GM21619 (cell line): ENCODE results near the gene ZNF680.
"Not testable (repeated sequence)": the region's sequence is repeated elsewhere in the genome, so short reads cannot be mapped to it uniquely, and the experiment has no call there.

Experiments
- ATAC-seq: cut with Tn5 transposase; IDR thresholded peaks from one replicate; pipeline ENCODE4 v1.9.1; 2021; ENCODE audit not compliant: unreplicated experiment

The ZNF680 gene

DNA sequence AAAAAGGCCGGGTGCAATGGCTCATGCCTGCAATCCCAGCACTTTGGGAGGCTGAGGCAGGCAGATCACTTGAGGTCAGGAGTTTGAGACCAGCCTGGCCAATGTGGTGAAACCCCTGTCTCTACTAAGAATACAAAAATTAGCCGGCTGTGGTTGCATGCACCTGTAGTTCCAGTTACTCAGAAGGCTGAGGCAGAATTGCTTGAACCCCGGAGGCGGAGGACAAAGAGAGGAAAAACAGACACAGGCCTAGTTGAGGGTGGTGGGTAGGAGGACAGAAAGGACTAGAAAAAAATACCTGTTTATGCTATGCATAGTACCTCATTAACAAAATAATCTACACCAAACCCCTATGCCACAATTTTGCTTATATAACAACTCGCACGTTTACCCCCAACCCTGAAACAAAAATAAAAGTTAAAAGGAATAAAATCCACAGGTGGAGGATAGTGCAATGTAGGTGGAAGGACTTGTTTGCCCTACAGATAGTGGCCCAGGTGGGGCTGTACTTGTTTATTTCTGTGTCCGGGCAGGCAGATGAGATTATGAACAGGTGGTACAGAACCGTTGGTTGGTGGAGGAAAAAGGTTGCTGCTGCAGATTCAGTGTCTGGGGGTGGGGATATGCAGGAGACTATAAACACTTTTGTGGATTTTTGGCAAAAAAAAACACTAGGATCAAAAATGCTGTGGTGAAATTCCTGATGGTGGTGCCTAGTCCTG lies 5.1 kb downstream of the ZNF680 start:
- ATAC-seq = no peak

DNA sequence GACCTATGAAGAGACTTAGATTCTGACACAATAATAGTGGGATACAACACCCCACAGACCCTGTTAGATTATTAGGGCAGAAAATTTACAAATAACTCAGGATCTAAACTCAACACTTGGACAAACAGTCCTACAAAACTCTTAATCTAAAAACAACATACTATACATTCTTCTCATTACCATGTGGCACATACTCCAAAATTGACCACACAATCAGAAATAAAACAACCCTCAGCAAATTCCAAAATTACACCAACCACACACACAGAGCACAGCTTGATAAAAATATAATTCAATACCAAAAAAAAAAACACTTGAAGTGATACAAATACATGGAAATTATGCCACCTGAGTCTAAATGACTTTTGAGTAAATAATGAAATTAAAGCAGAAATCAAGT lies 7.8 kb downstream of the ZNF680 start:
- no peak for ATAC-seq

DNA sequence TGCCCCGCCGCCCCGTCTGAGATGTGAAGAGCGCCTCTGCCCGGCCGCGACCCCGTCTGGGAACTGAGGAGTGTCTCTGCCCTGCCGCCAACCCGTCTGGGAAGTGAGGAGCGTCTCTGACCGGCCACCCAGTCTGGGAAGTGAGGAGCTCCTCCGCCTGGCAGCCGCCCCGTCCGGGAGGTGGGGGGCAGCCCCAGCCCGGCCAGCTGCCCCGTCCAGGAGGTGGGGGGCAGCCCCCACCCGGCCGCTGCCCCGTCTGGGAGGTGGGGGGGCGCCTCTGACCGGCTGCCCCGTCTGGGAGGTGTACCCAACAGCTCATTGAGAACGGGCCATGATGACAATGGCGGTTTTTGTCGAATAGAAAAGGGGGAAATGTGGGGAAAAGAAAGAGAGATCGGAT lies 8.7 kb downstream of the ZNF680 start:
- ATAC-seq = not testable (repeated sequence)

DNA sequence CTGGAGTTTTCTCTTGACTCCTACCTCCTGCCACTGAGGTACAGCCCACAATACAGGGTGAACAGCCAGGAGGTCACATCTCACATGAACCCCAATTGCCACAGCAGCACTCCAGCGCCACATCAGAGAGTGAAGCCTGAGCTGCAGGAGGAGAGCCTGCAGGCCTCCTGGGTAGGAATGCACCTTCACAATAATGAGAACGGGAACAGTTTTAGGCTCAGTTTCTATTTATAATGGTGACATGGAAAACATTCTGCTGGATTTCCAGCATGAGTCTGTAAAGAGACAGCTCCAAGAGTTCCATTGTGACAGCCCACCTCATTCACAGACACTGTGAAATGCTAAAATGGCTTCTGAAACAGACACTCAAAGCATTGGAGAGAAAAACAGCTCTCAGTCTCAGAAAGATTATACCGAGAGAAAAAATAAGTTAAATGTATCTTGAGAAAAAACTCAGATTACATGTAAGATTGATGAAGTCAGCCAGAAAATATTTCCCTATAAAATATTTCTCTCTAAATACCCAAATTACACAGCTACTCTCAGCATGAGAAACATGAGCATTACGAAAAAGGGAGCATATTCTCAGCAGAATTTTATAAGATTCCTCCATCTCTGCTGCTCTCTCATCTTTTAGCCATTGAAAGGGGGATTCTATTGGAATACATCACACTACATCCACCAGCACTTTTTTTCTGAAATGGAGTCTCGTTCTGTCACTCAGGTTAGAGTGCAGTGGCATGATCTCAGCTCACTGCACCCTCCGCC lies 11.3 kb downstream of the ZNF680 start:
- no peak for ATAC-seq

DNA sequence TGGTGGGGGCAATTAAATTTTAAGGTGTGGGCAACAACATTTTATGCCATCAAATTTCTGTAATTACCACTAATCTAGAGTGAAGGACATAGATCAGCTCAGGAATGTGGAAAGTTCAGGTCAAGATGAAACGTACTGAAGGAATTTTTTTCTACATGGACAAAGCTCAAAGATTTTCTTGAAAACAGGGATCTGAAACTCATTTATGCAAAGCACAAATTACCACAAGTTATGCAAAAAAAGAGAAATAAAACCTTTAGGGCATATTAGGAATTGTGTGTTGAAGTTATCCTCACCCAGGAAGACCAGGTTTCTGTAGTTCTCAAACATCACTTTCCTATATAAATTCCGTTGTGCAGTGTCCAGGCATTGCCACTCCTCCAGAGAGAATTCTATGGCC lies 18.9 kb downstream of the ZNF680 start:
- ATAC-seq = no peak

DNA sequence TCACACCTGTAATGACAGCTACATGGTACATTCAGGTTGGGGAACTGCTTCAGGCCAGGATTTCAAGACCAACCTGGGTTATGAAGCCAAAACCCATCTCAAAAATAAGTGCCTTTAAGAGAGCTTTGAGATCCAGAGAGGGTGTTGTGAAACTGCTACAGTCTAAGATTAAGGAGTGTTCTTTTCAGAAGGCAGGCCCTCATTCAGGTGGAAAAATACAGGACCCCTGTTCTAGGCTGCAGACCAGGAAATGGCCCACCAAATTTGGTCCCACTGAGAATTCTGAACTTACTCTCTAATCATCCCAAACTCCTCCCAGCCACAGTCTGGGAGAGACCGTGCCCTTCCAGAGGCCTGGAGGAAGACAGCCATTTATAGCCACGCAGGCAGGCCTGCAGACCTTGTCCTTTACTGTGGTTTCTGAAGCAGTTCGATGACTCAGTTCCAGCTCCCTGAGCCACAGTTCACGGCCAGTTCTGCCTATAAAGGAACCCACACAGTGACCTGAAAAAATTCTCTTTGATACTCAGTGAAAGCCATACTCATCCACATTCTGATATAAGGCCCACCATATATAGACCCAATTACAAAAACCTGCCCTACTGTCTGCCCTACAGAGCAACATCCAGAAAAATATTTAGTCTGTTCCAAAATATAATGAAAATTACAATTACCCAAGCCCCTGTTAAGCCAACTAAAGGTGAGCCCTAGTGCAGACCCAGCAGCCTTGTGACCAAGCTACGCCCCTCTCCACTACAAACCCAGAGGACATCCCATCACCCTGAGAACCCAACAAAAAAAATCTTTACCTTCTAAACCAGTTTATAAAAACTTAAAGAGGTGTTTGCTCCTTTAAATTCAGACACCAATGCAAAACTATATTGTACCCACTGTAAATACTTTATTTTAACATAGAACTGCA lies 21.2 kb downstream of the ZNF680 start:
- no peak for ATAC-seq

DNA sequence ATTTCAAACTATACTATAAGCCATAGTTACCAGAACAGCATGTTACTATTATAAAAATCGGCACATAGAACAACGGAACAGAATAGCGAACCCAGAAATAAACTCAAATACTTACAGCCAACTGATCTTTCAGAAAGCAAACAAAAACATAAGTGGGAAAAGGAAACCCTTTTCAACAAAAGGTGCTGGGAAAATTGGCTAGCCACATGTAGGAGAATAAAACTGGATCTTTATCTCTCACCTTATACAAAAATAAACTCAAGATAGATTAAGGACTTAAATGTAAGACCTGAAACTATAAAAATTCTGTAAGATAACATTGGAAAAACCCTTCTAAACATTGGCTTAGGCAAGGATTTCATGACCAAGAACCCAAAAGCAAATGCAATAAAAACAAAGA lies 29.1 kb downstream of the ZNF680 start:
- ATAC-seq = no peak

DNA sequence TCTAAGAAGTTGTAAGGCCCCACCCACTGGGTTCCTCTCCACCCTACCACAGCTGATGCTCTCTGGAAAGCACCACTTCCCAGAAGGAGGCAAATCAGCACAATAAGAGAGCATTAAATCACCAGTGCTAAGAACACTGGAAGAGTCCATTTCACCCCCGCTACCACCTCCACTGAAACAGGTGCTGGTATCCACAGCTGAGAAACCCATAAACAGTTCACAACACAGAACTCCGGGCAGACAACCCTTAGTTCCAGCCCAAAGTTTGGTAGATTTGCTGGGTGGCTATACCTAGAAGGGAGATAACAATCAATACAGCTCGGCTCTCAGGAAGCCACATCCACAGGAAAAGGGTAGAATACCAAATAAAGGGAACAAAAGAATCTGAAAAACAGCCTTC lies 34.1 kb downstream of the ZNF680 start:
- ATAC-seq = no peak

DNA sequence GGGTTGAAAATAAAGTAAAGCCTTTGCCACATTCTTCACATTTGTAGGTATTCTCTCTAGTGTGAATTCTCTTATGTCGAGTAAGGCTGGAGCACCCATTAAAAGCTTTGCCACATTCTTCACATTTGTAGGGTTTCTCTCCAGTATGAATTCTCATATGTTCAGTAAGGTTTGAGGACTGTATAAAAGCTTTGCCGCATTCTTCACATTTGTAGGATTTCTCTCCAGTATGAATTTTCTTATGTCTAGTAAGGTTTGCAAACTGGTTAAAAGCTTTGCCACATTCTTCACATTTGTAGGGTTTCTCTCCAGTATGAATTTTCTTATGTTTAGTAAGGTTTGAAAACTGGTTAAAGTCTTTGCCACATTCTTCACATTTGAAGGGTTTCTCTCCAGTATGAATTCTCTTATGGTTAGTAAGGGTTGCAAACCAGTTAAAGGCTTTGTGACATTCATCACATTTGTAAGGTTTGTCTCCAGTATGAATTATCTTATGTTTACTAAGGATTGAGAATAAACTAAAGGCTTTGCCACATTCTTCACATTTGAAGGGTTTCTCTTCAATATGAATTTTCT lies 41.4 kb downstream of the ZNF680 start:
- no peak for ATAC-seq

DNA sequence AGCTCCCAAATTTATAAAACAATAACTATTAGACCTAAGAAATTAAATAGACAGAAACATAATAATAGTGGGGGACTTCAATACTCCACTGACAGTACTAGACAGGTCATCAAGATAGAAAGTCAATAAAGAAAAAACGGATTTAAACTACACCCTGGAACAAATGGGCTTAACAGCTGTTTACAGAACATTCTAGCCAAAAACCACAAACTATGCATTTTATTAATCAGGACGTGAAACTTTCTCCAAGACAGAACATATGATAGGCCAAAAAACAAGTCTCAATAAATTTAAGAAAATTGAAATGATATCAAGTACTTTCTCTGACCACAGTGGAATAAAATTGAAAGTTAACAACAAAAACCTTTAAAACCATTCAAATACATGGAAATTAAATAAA lies 46.4 kb downstream of the ZNF680 start:
- no peak for ATAC-seq

DNA sequence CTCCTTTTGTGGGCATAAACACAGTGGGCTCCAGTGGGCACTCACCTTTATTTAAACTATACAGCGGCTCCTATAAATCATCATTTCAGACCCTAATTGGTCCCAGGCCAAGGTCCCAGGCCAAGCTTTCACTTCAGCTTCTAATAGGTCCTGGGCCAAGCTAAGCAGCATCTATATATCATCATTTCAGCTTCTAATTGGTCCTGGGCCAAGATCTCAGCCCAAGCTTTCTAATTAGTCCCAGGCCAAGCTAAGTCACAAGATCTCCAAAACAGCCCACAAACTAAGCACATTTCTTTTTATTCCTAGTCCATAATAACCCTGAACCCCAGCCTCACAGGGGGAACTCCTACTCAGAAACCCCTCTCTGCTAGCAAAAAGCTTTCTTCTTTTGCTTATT lies 47.1 kb downstream of the ZNF680 start:
- no peak for ATAC-seq

DNA sequence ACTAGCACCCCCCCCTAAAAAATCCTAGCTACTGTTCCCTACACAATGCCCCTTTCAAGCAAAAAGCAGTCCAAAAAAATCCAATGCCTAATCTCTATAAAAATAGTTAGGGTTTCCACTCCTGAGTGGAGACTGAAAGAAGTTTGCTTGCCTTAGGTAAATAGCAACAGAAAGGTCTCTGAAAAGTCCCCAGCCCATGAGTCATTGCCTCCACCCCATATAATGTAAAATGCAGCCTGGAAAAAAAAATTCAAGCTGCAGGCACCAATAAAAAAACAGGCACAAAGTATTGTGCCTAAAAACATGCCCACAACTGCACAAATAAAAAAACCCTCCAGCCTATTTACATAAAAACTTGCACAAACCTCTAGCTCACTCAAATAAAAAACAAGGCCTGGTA lies 47.5 kb downstream of the ZNF680 start:
- ATAC-seq = no peak

DNA sequence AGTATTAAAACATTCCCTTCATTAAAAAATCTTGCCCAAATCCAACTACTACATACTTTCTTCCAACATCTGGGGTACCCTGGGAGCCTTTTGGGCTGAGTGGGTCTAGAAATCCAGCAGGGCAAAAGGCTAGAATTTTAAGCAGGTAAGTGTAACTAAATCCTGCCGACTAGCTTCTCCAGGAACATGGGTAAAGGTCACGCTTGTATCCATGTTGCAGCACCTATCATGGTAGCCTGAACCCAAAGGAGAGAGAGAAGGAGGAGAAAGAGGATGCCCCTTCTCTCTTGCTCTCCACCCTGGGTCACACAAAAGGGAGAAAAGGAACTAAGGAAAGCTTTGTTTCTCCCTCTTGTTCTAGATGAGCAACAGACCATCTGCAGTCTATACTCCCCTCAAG lies 53.3 kb downstream of the ZNF680 start:
- ATAC-seq = no peak

DNA sequence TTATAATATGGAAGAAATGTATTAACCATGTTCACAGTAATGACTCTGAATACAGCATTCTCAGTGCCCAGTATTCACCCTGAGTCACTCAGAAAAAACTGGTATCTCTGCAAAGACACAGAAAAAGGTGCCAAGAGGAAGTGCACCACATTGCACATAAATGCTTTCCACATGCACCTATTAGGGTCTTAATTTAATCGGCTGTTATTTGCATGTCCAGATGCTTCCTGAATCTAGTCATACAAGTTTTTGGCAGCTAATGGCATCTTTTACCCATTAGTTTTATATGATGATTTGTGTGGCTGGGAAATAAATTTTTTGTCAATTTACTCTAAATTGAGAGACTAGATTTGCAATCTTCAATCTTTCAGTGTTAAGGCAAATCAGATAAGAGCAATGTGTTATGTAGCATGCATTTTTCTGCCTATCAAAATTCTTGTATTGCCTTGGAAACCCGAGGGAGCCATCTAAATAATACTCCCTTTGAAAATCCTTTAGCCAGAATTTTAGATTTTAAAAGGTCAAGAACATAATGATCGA lies 58.2 kb downstream of the ZNF680 start:
- ATAC-seq = no peak

DNA sequence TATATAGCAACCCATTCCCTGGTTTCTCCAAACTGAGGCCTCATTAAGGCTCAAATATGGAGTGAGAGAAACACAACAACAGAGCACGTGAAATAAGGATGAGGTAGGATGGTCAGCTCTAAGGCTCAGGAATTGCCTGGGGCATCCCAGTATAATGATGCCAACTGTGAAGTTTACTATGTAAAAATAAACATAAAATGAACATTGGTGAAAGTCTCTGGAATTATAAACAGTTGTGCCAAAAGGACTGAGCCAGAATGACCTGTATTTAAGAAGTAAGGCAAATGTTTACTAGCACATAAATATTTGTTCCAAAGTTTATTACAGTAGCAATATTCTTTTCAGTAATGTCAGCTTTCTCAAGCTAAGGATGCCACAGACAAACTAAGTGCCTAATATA lies 64.6 kb downstream of the ZNF680 start:
- ATAC-seq = no peak

DNA sequence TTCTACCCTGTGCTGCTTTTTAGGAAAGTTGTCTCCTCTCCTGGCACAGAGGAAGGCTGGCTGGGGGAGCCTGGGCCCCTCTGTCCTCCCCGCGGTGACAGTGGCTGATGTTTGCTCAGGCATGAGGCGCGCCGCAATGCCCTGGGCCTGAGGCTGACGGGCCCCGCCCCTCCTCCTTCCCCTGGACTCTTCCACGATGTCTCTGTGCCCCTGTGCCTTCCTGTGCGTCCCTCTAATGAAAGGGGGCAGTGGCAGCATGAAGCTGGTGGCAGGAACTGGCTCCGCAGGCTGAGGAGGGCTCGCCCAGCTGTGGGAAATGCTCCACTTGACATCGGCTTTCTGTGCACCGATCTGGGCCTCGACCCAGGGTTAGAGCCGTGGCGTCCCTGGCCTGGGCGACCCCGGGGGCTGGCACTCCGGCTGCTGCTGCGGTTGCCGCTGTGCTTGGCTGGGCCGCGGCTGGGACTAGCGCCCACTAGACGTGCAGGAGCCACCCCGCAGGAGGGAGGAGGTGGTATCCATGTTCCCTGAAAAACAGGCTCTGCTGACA lies 67.9 kb downstream of the ZNF680 start:
- ATAC-seq = no peak

DNA sequence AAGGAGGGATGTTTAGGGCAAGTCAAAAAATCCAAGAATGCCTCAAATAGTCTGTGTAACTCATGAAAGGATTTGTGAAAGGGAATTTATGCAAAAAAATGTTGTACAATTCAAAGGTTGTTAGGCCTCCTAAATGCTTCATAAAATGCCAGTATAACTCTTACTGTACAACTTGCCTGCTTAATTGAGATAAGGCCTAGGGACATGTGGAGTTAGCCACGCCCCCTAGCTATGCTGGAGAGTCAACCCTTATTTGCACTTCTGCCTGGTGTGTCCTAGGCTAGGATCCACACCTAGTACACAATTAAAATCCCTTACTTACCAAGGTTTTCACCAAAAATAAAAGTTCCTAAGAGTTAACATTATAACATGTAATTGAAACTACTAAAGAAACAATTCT lies 77.2 kb downstream of the ZNF680 start:
- ATAC-seq = no peak
